Neutrophil (primary cell): ENCODE data around the gene LGALS3BP.
"Not testable (repeated sequence)": the region's sequence is repeated elsewhere in the genome, so short reads cannot be mapped to it uniquely, and the experiment has no call there.

Source experiments
- H3K27ac ChIP-seq: fragments of 200-600 bp; sonication (generic); 2 replicates; pipeline ENCODE4 v1.5.1; 2016; ENCODE audit warnings: mild to moderate bottlenecking, moderate library complexity
- H3K27me3 ChIP-seq: fragments of 200-600 bp; sonication (generic); 2 replicates; pipeline ENCODE4 v1.6.0; 2016; ENCODE audit warnings: mild to moderate bottlenecking
- H3K36me3 ChIP-seq: fragments of 200-600 bp; sonication (generic); 2 replicates; pipeline ENCODE4 v1.5.1; 2017
- H3K4me1 ChIP-seq, 2 experiments: fragments of 200-600 bp in 1 of 2; sonication (generic) in 1 of 2; 1 replicate in 1 of 2; 2 replicates in 1 of 2; pipeline versions ENCODE4 v1.5.1 to v1.6.1; 2013 to 2016; ENCODE audit warnings: low read depth in 1 of 2, low read length in 1 of 2, mild to moderate bottlenecking in 1 of 2, moderate library complexity in 1 of 2; ENCODE audit not compliant: control insufficient read depth in 1 of 2, insufficient read depth in 1 of 2
- H3K4me3 ChIP-seq, 2 experiments: fragments of 200-600 bp in 1 of 2; sonication (generic) in 1 of 2; 1 replicate in 1 of 2; 2 replicates in 1 of 2; pipeline ENCODE4 v1.5.1; 2013 to 2016; ENCODE audit warnings: low read depth in 1 of 2, low read length in 1 of 2, mild to moderate bottlenecking in 1 of 2, moderate library complexity in 1 of 2
- H3K9me3 ChIP-seq: fragments of 200-600 bp; sonication (generic); 2 replicates; pipeline ENCODE4 v1.5.1; 2016
- TF ChIP-seq, protein P1 (sequence below): fragments of 200-600 bp; sonication (generic); IDR thresholded peaks from 2 replicates; pipeline ENCODE4 v1.5.1; 2016; ENCODE audit warnings: antibody characterized with exemption

Gene LGALS3BP

GRCh38 chr17:78946631-78947030, 33.1 kb downstream of the LGALS3BP start:
- TF ChIP-seq, protein P1, sequence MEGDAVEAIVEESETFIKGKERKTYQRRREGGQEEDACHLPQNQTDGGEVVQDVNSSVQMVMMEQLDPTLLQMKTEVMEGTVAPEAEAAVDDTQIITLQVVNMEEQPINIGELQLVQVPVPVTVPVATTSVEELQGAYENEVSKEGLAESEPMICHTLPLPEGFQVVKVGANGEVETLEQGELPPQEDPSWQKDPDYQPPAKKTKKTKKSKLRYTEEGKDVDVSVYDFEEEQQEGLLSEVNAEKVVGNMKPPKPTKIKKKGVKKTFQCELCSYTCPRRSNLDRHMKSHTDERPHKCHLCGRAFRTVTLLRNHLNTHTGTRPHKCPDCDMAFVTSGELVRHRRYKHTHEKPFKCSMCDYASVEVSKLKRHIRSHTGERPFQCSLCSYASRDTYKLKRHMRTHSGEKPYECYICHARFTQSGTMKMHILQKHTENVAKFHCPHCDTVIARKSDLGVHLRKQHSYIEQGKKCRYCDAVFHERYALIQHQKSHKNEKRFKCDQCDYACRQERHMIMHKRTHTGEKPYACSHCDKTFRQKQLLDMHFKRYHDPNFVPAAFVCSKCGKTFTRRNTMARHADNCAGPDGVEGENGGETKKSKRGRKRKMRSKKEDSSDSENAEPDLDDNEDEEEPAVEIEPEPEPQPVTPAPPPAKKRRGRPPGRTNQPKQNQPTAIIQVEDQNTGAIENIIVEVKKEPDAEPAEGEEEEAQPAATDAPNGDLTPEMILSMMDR = no peak
- no peak overlapping the region for H3K4me3 ChIP-seq
- H3K36me3 ChIP-seq = no peaks in the 10 kb centered on the region
- no peak overlapping the region for H3K27ac ChIP-seq
- no peaks in the 10 kb centered on the region for H3K27me3 ChIP-seq
- H3K9me3 ChIP-seq = no peaks in the 10 kb centered on the region
- H3K4me1 ChIP-seq = no peaks in the 10 kb centered on the region

- TF ChIP-seq, protein P1 = no peak
- no peaks in the 10 kb centered on the region for H3K36me3 ChIP-seq
- H3K27me3 ChIP-seq = no peaks in the 10 kb centered on the region
Observed at GRCh38 chr17:78946131-78946530, 33.6 kb downstream of the LGALS3BP start.

DNA sequence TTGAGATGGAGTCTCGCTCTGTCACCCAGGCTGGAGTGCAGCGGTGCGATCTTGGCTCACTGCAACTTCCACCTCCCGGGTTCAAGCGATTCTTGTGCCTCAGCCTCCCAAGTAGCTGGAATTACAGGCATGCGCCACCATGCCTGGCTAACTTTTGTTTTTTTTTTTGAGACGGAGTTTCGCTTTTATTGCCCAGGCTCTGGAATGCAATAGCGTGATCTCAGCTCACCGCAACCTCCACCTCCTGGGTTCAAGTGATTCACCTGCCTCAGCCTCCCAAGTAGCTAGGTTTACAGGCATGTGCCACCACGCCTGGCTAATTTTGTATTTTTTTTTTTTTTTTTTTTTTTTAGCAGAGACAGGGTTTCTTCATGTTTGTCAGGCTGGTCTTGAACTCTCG, 34.3 kb downstream of the LGALS3BP start:
- not testable (repeated sequence) for H3K27ac ChIP-seq, H3K9me3 ChIP-seq, H3K4me3 ChIP-seq, H3K27me3 ChIP-seq, H3K36me3 ChIP-seq, H3K4me1 ChIP-seq

More at GRCh38 chr17:78946131-78946530, 33.6 kb downstream of the LGALS3BP start:
- Histone ChIP-seq H3K27ac (no peak overlapping the region), H3K4me1 (no peaks in the 10 kb centered on the region), H3K4me3 (no peak overlapping the region), H3K9me3 (no peaks in the 10 kb centered on the region)

DNA sequence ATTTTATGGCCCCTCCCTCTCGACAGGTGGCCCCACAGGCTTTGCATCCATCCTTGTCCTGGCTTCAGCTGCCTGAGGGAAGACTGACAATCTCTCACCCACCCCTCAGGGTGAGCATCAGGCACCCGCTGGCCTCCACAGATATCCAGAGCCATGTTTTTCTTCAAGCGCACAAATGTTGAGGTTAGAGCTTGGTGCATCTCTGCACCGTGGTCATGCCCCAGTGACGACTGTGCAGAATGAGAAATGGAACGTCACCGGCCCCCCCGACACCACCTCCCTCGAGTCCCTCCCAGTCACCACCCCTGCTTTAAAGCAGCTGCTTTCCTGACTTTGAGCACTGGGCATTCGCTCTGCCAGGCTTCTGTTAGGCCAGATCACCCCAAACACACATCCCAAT, 34.8 kb downstream of the LGALS3BP start:
- no peak overlapping the region for H3K27ac ChIP-seq
- H3K36me3 ChIP-seq = no peaks in the 10 kb centered on the region
- H3K9me3 ChIP-seq = no peaks in the 10 kb centered on the region
- no peak overlapping the region for H3K4me3 ChIP-seq
- H3K4me1 ChIP-seq = no peaks in the 10 kb centered on the region
- H3K27me3 ChIP-seq = no peaks in the 10 kb centered on the region
- TF ChIP-seq, protein P1 = no peak

- TF ChIP-seq, protein P1 = no peak
- H3K36me3 ChIP-seq = no peaks in the 10 kb centered on the region
- no peak overlapping the region for H3K27ac ChIP-seq
- H3K27me3 ChIP-seq = no peaks in the 10 kb centered on the region
- H3K4me1 ChIP-seq = no peaks in the 10 kb centered on the region
- no peak overlapping the region for H3K4me3 ChIP-seq
- H3K9me3 ChIP-seq = no peaks in the 10 kb centered on the region
Observed at GRCh38 chr17:78944026-78944425, 35.7 kb downstream of the LGALS3BP start.

- no peaks in the 10 kb centered on the region for H3K36me3 ChIP-seq
- no peaks in the 10 kb centered on the region for H3K4me1 ChIP-seq
- no peak overlapping the region for H3K4me3 ChIP-seq
- H3K27me3 ChIP-seq = no peaks in the 10 kb centered on the region
- H3K9me3 ChIP-seq = no peaks in the 10 kb centered on the region
- TF ChIP-seq, protein P1 = no peak
- no peak overlapping the region for H3K27ac ChIP-seq
Observed at GRCh38 chr17:78940708-78941107, 39.0 kb downstream of the LGALS3BP start.
